Natural killer cell (primary cell): ENCODE results near the gene ANKRD50. TPM values are rescaled to one million over a fixed set of nuclear protein-coding genes. Genes with fewer than 3 reads are reported as not detected.

Experiments
- ATAC-seq, 3 donors: fragments of 150-1000 bp in 2 of 3; fragments of 200-7000 bp in 1 of 3; cut with Tn5 transposase; 1 replicate in 1 of 3; 2 replicates in 2 of 3; pipeline ENCODE4 v1.10.0; 2021; ENCODE audit warnings: mild to moderate bottlenecking in 2 of 3, moderate library complexity in 2 of 3
- DNase-seq, 2 donors: peaks; one replicate each; pipeline versions ENCODE4 v3.0.0 to v3.0.0-alpha.2; 2013 to 2021; ENCODE audit warnings: mixed read lengths in 1 of 2
- H3K27ac ChIP-seq: one replicate; pipeline ENCODE4 v1.5.1; 2013; ENCODE audit warnings: mild to moderate bottlenecking, low read length
- H3K27me3 ChIP-seq: one replicate; pipeline ENCODE4 v1.6.1; 2013; ENCODE audit warnings: low read length; ENCODE audit not compliant: control insufficient read depth, insufficient read depth
- H3K36me3 ChIP-seq: one replicate; pipeline ENCODE4 v1.6.1; 2013; ENCODE audit warnings: low read length; ENCODE audit not compliant: control insufficient read depth, insufficient read depth
- H3K4me1 ChIP-seq: one replicate; pipeline ENCODE4 v1.6.1; 2013; ENCODE audit warnings: low read length; ENCODE audit not compliant: control insufficient read depth, insufficient read depth
- H3K4me3 ChIP-seq: one replicate; pipeline ENCODE4 v1.5.1; 2013; ENCODE audit warnings: low read length
- H3K9me3 ChIP-seq: one replicate; pipeline ENCODE4 v1.6.1; 2013; ENCODE audit warnings: low read length; ENCODE audit not compliant: control insufficient read depth, insufficient read depth
- H3K27ac Mint-ChIP-seq, 2 donors: one replicate each; pipeline ENCODE4 v1.8.0; 2022; ENCODE audit warnings: mild to moderate bottlenecking in 2 of 2, mixed read lengths in 2 of 2, moderate library complexity in 1 of 2
- H3K27me3 Mint-ChIP-seq, 2 donors: one replicate each; pipeline ENCODE4 v1.8.0; 2022; ENCODE audit warnings: low read depth in 2 of 2, mixed read lengths in 2 of 2
- H3K36me3 Mint-ChIP-seq: one replicate; pipeline ENCODE4 v1.8.0; 2022; ENCODE audit warnings: mixed read lengths
- H3K4me1 Mint-ChIP-seq, 2 donors: one replicate each; pipeline ENCODE4 v1.8.0; 2022; ENCODE audit warnings: mixed read lengths in 2 of 2
- H3K4me3 Mint-ChIP-seq: one replicate; pipeline ENCODE4 v1.8.0; 2022; ENCODE audit warnings: mild to moderate bottlenecking, moderate library complexity, mixed read lengths
- H3K9me3 Mint-ChIP-seq, 2 donors: one replicate each; pipeline ENCODE4 v1.8.0; 2022; ENCODE audit warnings: mixed read lengths in 2 of 2
- WGBS: methylation state at CpG from one replicate; pipeline ENCODE4 v1.1.7; 2013; ENCODE audit warnings: missing lambda C conversion rate; ENCODE audit not compliant: insufficient coverage; 5-methylcytosine and 5-hydroxymethylcytosine counted together
- intact Hi-C: fragments of 100-400 bp; cut with micrococcal nuclease; formaldehyde crosslinking; loops from one replicate; pipeline ENCODE4 v1.14.2; 2022
- total RNA-seq, 4 donors: library from RNA; stranded (reverse); fragments of 120-200 nt in 1 of 4; gene quantifications; one replicate each; pipeline versions ENCODE4 v1.2.3 to v1.2.4, GENCODE V29; 2013 to 2022
- TF ChIP-seq, protein P1 (sequence below): fragments of 200-600 bp; IDR thresholded peaks from one replicate; pipeline ENCODE4 v1.8.0; 2022; ENCODE audit warnings: antibody characterized with exemption

Gene ANKRD50
- total RNA-seq, 3 donors from 2014 or later (not counting 1 experiment from before 2014, with no cell fraction given): 0.82 to 1.3 (median 0.90) TPM

- Mint-ChIP-seq H3K4me1 (peaks cover 0 to 14% of the 10 kb centered on the region in 2 donors), H3K4me3 (no peak overlapping the region), H3K27me3 (no peaks in the 10 kb centered on the region), H3K9me3 (no peaks in the 10 kb centered on the region), H3K36me3 (no peaks in the 10 kb centered on the region), H3K27ac (no peak overlapping the region)
- intact Hi-C loops: no loop called here
- peaks cover 14% of the 10 kb centered on the region for H3K4me1 ChIP-seq
- no peaks in the 10 kb centered on the region for H3K36me3 ChIP-seq
- TF ChIP-seq, protein P1, sequence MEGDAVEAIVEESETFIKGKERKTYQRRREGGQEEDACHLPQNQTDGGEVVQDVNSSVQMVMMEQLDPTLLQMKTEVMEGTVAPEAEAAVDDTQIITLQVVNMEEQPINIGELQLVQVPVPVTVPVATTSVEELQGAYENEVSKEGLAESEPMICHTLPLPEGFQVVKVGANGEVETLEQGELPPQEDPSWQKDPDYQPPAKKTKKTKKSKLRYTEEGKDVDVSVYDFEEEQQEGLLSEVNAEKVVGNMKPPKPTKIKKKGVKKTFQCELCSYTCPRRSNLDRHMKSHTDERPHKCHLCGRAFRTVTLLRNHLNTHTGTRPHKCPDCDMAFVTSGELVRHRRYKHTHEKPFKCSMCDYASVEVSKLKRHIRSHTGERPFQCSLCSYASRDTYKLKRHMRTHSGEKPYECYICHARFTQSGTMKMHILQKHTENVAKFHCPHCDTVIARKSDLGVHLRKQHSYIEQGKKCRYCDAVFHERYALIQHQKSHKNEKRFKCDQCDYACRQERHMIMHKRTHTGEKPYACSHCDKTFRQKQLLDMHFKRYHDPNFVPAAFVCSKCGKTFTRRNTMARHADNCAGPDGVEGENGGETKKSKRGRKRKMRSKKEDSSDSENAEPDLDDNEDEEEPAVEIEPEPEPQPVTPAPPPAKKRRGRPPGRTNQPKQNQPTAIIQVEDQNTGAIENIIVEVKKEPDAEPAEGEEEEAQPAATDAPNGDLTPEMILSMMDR: no peak
- DNase-seq: no peak
- H3K9me3 ChIP-seq: no peaks in the 10 kb centered on the region
- no peak overlapping the region for H3K4me3 ChIP-seq
- no peak for ATAC-seq
- H3K27me3 ChIP-seq: peaks cover 2% of the 10 kb centered on the region
- WGBS: 60% methylated on average over 1 of the region's 1 CpG
- no peak overlapping the region for H3K27ac ChIP-seq
Measured at GRCh38 chr4:124708517-124709300, 3.8 kb downstream of the ANKRD50 start.

- no peak overlapping the region for H3K4me3 ChIP-seq
- peaks cover 0 to 2% of the 10 kb centered on the region in 2 donors for H3K27me3 Mint-ChIP-seq
- intact Hi-C loops: no loop called here
- H3K4me3 Mint-ChIP-seq: no peak overlapping the region
- peaks cover 0 to 7% of the 10 kb centered on the region in 2 donors for H3K4me1 Mint-ChIP-seq
- no peak overlapping the region for H3K27ac ChIP-seq
- no peaks in the 10 kb centered on the region for H3K36me3 ChIP-seq
- no peaks in the 10 kb centered on the region for H3K36me3 Mint-ChIP-seq
- TF ChIP-seq, protein P1: no peak
- WGBS: 54% methylated on average over 2 of the region's 2 CpGs
- H3K27ac Mint-ChIP-seq: no peak overlapping the region
- no peak for ATAC-seq
- no peaks in the 10 kb centered on the region for H3K4me1 ChIP-seq
- no peaks in the 10 kb centered on the region for H3K27me3 ChIP-seq
- no peaks in the 10 kb centered on the region for H3K9me3 Mint-ChIP-seq
- H3K9me3 ChIP-seq: no peaks in the 10 kb centered on the region
- no peak for DNase-seq
Measured at GRCh38 chr4:124705393-124705792, 7.1 kb downstream of the ANKRD50 start.

- H3K27ac ChIP-seq: no peak overlapping the region
- ATAC-seq (no peak), DNase-seq (no peak)
Measured at GRCh38 chr4:124703154-124703553, 9.4 kb downstream of the ANKRD50 start.

More at GRCh38 chr4:124703154-124703553, 9.4 kb downstream of the ANKRD50 start:
- Mint-ChIP-seq H3K36me3 (no peaks in the 10 kb centered on the region), H3K4me3 (no peak overlapping the region), H3K27ac (no peak overlapping the region), H3K4me1 (peaks cover 0 to under 1% of the 10 kb centered on the region in 2 donors), H3K27me3 (peaks cover 0 to 2% of the 10 kb centered on the region in 2 donors), H3K9me3 (no peaks in the 10 kb centered on the region)
- Histone ChIP-seq H3K27me3 (no peaks in the 10 kb centered on the region), H3K36me3 (no peaks in the 10 kb centered on the region), H3K4me3 (no peak overlapping the region), H3K9me3 (no peaks in the 10 kb centered on the region), H3K4me1 (no peaks in the 10 kb centered on the region)
- 67% methylated on average over 6 of the region's 6 CpGs for WGBS
- TF ChIP-seq, protein P1: no peak
- intact Hi-C loops: no loop called here
